Measurements from ENCODE around the gene TAP1. TPM values are rescaled to one million over a fixed set of nuclear protein-coding genes. Genes with fewer than 3 reads are reported as not detected.

TAP1 gene
- total RNA-seq, 1 donor from 2014 or later = 15.5 TPM

GRCh38 chr6:32852018-32852843 is 1.3 kb downstream of the TAP1 start:
- peak; percentile 42 for DNase-seq
- H3K4me3 ChIP-seq = peak overlapping the region; percentile 98
- peak overlapping the region; percentile 99 for H3K27ac ChIP-seq (replicated peaks)
- H3K9me3 ChIP-seq (replicated peaks) = no peaks in the 10 kb centered on the region
- peaks cover 43% of the 10 kb centered on the region for H3K36me3 ChIP-seq
- H3K4me1 ChIP-seq = peaks cover 54% of the 10 kb centered on the region
- TF ChIP-seq CTCF (IDR thresholded peaks at IDR 0.05; ENCODE audit: borderline replicate concordance) = no peak
- intact Hi-C loops (cut with micrococcal nuclease) = no loop called here
- no peaks in the 10 kb centered on the region for H3K27me3 ChIP-seq (ENCODE audit: low read depth)

GRCh38 chr6:32851025-32851424 is 2.5 kb downstream of the TAP1 start:
- no peak for TF ChIP-seq CTCF (IDR thresholded peaks at IDR 0.05; ENCODE audit: borderline replicate concordance)
- peaks cover 63% of the 10 kb centered on the region for H3K4me1 ChIP-seq
- H3K27ac ChIP-seq (replicated peaks) = peak overlapping the region; percentile 99
- H3K9me3 ChIP-seq (replicated peaks) = no peaks in the 10 kb centered on the region
- intact Hi-C loops (cut with micrococcal nuclease) = no loop called here
- DNase-seq = no peak
- no peaks in the 10 kb centered on the region for H3K27me3 ChIP-seq (ENCODE audit: low read depth)
- peak overlapping the region; percentile 98 for H3K4me3 ChIP-seq
- peaks cover 54% of the 10 kb centered on the region for H3K36me3 ChIP-seq

- intact Hi-C loops (cut with micrococcal nuclease) = no loop called here
- TF ChIP-seq CTCF (IDR thresholded peaks at IDR 0.05; ENCODE audit: borderline replicate concordance) = no peak
- H3K36me3 ChIP-seq = peaks cover 63% of the 10 kb centered on the region
- H3K27me3 ChIP-seq (ENCODE audit: low read depth) = no peaks in the 10 kb centered on the region
- no peaks in the 10 kb centered on the region for H3K9me3 ChIP-seq (replicated peaks)
- H3K4me3 ChIP-seq = no peak overlapping the region
- peaks cover 64% of the 10 kb centered on the region for H3K4me1 ChIP-seq
- no peak for DNase-seq
- no peak overlapping the region for H3K27ac ChIP-seq (replicated peaks)
Observed at GRCh38 chr6:32849126-32849525, 4.4 kb downstream of the TAP1 start.

GRCh38 chr6:32847795-32848194 is 5.7 kb downstream of the TAP1 start:
- Histone ChIP-seq H3K4me3 (no peak overlapping the region), H3K27ac (replicated peaks) (no peak overlapping the region), H3K27me3 (ENCODE audit: low read depth) (no peaks in the 10 kb centered on the region), H3K4me1 (peaks cover 68% of the 10 kb centered on the region), H3K9me3 (replicated peaks) (no peaks in the 10 kb centered on the region), H3K36me3 (peaks cover 63% of the 10 kb centered on the region)
- no peak for DNase-seq
- no peak for TF ChIP-seq CTCF (IDR thresholded peaks at IDR 0.05; ENCODE audit: borderline replicate concordance)
- intact Hi-C loops (cut with micrococcal nuclease) = no loop called here

- no peaks in the 10 kb centered on the region for H3K27me3 ChIP-seq (ENCODE audit: low read depth)
- H3K4me3 ChIP-seq = no peak overlapping the region
- no peaks in the 10 kb centered on the region for H3K9me3 ChIP-seq (replicated peaks)
- no peak for DNase-seq
- intact Hi-C loops (cut with micrococcal nuclease) = no loop called here
- H3K27ac ChIP-seq (replicated peaks) = no peak overlapping the region
- H3K36me3 ChIP-seq = peaks cover 69% of the 10 kb centered on the region
- TF ChIP-seq CTCF (IDR thresholded peaks at IDR 0.05; ENCODE audit: borderline replicate concordance) = no peak
- peaks cover 68% of the 10 kb centered on the region for H3K4me1 ChIP-seq
Observed at GRCh38 chr6:32847004-32847403, 6.5 kb downstream of the TAP1 start.

Measured in left ventricle myocardium inferior (tissue), 1 donor.